ENCODE data around the gene TMEM217.

The TMEM217 gene

GRCh38 chr6:37279366-37280134 is 21.6 kb upstream of the TMEM217 start:
- DNase-seq, result no peak

GRCh38 chr6:37277001-37277409 is 19.1 kb upstream of the TMEM217 start:
- no peak for DNase-seq

- DNase-seq, result no peak
Observed at GRCh38 chr6:37275350-37275749, 17.4 kb upstream of the TMEM217 start.

GRCh38 chr6:37273690-37274089 is 15.7 kb upstream of the TMEM217 start:
- no peak for DNase-seq

GRCh38 chr6:37272834-37273566 is 15.1 kb upstream of the TMEM217 start:
- no peak for DNase-seq

- DNase-seq, result no peak
Observed at GRCh38 chr6:37269105-37269504, 11.2 kb upstream of the TMEM217 start.

- no peak for DNase-seq
Observed at GRCh38 chr6:37265860-37266259, 7.9 kb upstream of the TMEM217 start.

GRCh38 chr6:37265001-37265400 is 7.1 kb upstream of the TMEM217 start:
- no peak for DNase-seq

GRCh38 chr6:37262446-37263026 is 4.6 kb upstream of the TMEM217 start:
- no peak for DNase-seq

- DNase-seq, result no peak
Observed at GRCh38 chr6:37261198-37261597, 3.3 kb upstream of the TMEM217 start.

GRCh38 chr6:37260444-37260843 is 2.5 kb upstream of the TMEM217 start:
- no peak for DNase-seq

- no peak for DNase-seq
Observed at GRCh38 chr6:37260040-37260439, 2.1 kb upstream of the TMEM217 start.

GRCh38 chr6:37259191-37259590 is 1.2 kb upstream of the TMEM217 start:
- DNase-seq, result no peak

GRCh38 chr6:37258405-37259105 is 611 bp upstream of the TMEM217 start:
- no peak for DNase-seq

GRCh38 chr6:37257320-37257633 is 667 bp downstream of the TMEM217 start:
- DNase-seq, result no peak

GRCh38 chr6:37256692-37257319 is 1.1 kb downstream of the TMEM217 start:
- no peak for DNase-seq

- no peak for DNase-seq
Observed at GRCh38 chr6:37254881-37255280, 3.1 kb downstream of the TMEM217 start.

- DNase-seq, result no peak
Observed at GRCh38 chr6:37253486-37254007, 4.4 kb downstream of the TMEM217 start.

GRCh38 chr6:37251211-37251780 is 6.6 kb downstream of the TMEM217 start:
- no peak for DNase-seq

GRCh38 chr6:37244430-37245310 is 13.3 kb downstream of the TMEM217 start:
- no peak for DNase-seq

- no peak for DNase-seq
Observed at GRCh38 chr6:37243816-37244370, 14.1 kb downstream of the TMEM217 start.

Data from activated CD4-positive, alpha-beta T cell treated with anti-CD3 and anti-CD28 coated beads, Interleukin-2, amount 50 U/mL, for 48 hours (primary cell).